ENCODE data around the gene FIP1L1. TPM values are rescaled to one million over a fixed set of nuclear protein-coding genes. Genes with fewer than 3 reads are reported as not detected.

Gene FIP1L1
- polyA plus RNA-seq, 1 of the 3 experiments (the other 2 are of a cell fraction) = 20.3 TPM

GRCh38 chr4:53453385-53453784, 75.9 kb downstream of the FIP1L1 start:
- Histone ChIP-seq H3K9me2 (no peaks in the 10 kb centered on the region), H4K20me1 (ENCODE audit: insufficient read depth) (no peaks in the 10 kb centered on the region), H3F3A (replicated peaks; ENCODE audit: insufficient read depth) (peaks cover 7% of the 10 kb centered on the region), H3K4me1 (ENCODE audit: control insufficient read depth in 1 of 2, insufficient read depth in 2 of 2, low read depth in 1 of 2, low read length in 1 of 2) (no peaks in the 10 kb centered on the region; a peak in 1 of 4 replicates), H3K9me3 (no peaks in the 10 kb centered on the region), H3K79me2 (ENCODE audit: insufficient read depth) (peaks cover 9% of the 10 kb centered on the region), H3K36me3 (replicated peaks in 1 of 2; ENCODE audit: control insufficient read depth in 1 of 2, insufficient read depth in 2 of 2, low read length in 1 of 2) (peaks cover 61 to 64% of the 10 kb centered on the region in 2 experiments), H3K4me3 (ENCODE audit: low read depth in 2 of 2, low read length in 1 of 2) (no peak overlapping the region), H2AFZ (ENCODE audit: low read depth) (no peak overlapping the region), H3K4me2 (no peak overlapping the region), H3K27me3 (ENCODE audit: insufficient read depth) (no peaks in the 10 kb centered on the region), H3K9ac (no peak overlapping the region), H3K27ac (ENCODE audit: low read depth in 2 of 2, low read length in 1 of 2) (no peak overlapping the region)
- TF ChIP-seq MEF2A (IDR thresholded peaks at IDR 0.05; ENCODE audit: borderline replicate concordance, low read depth) = no peak
- TF ChIP-seq MXI1 (IDR thresholded peaks at IDR 0.05; ENCODE audit: low read depth, low read length) = no peak
- TF ChIP-seq FOSL2 (IDR thresholded peaks at IDR 0.05; ENCODE audit: borderline replicate concordance, low read depth) = no peak
- TF ChIP-seq ZBTB33 (IDR thresholded peaks at IDR 0.05; ENCODE audit: borderline replicate concordance, low read depth) = no peak
- POLR2A ChIA-PET = no interaction called here
- CTCF ChIA-PET = interaction anchor here (0.9 kb wide), 1 partner anchor 11 kb away, joined by 3 read pairs; no protein-coding TSS in a partner anchor
- 81% methylated on average over 2 of the region's 2 CpGs for whole genome bisulfite sequencing (ENCODE audit: low lambda C conversion rate)
- no peak for DNase-seq

GRCh38 chr4:53455766-53456165, 78.3 kb downstream of the FIP1L1 start:
- peaks cover 6% of the 10 kb centered on the region; the same call in 1 of the 2 replicates for H3K79me2 ChIP-seq (ENCODE audit: insufficient read depth)
- H3K9me2 ChIP-seq = no peaks in the 10 kb centered on the region
- H2AFZ ChIP-seq (ENCODE audit: low read depth) = no peak overlapping the region
- no peak overlapping the region for H3K27ac ChIP-seq (ENCODE audit: low read depth in 2 of 2, low read length in 1 of 2)
- H3K27me3 ChIP-seq (ENCODE audit: insufficient read depth) = no peaks in the 10 kb centered on the region
- H3K4me2 ChIP-seq = no peak overlapping the region
- no peak overlapping the region for H3K9ac ChIP-seq
- H3F3A ChIP-seq (replicated peaks; ENCODE audit: insufficient read depth) = peaks cover 11% of the 10 kb centered on the region
- DNase-seq = no peak
- peaks cover 75 to 84% of the 10 kb centered on the region in 2 experiments for H3K36me3 ChIP-seq (replicated peaks in 1 of 2; ENCODE audit: control insufficient read depth in 1 of 2, insufficient read depth in 2 of 2, low read length in 1 of 2)
- ChIA-PET CTCF (no interaction called here), POLR2A (no interaction called here)
- no peak overlapping the region for H3K4me3 ChIP-seq (ENCODE audit: low read depth in 2 of 2, low read length in 1 of 2)
- 90% methylated on average over 3 of the region's 3 CpGs for WGBS (ENCODE audit: low lambda C conversion rate)
- H3K4me1 ChIP-seq (ENCODE audit: control insufficient read depth in 1 of 2, insufficient read depth in 2 of 2, low read depth in 1 of 2, low read length in 1 of 2) = peaks cover 0 to 12% of the 10 kb centered on the region in 2 experiments; a peak in 2 of 4 replicates
- H4K20me1 ChIP-seq (ENCODE audit: insufficient read depth) = no peaks in the 10 kb centered on the region
- no peaks in the 10 kb centered on the region for H3K9me3 ChIP-seq
- TF ChIP-seq REST (IDR thresholded peaks at IDR 0.05; ENCODE audit: low read depth, low read length) (no peak), YY1 (IDR thresholded peaks at IDR 0.05; ENCODE audit: low read depth) (no peak), EZH2phosphoT487 (IDR thresholded peaks at IDR 0.05; ENCODE audit: borderline replicate concordance, low read depth) (no peak), SMC3 (IDR thresholded peaks at IDR 0.05; ENCODE audit: low read depth, low read length) (no peak)
